Effector memory CD8-positive, alpha-beta T cell (primary cell): ENCODE measurements around the gene EFR3B.

ENCODE experiments used
- ATAC-seq: fragments of 150-1000 bp; cut with Tn5 transposase; replicated peaks from 2 replicates; pipeline ENCODE4 v1.10.0; 2021; ENCODE audit warnings: mild to moderate bottlenecking, moderate library complexity
- DNase-seq, 3 experiments: peaks; one replicate each; pipeline ENCODE4 v3.0.0; 2021
- H3K27ac Mint-ChIP-seq, 2 donors: one replicate each; pipeline ENCODE4 v1.8.0; 2022; ENCODE audit warnings: mild to moderate bottlenecking in 2 of 2, mixed read lengths in 2 of 2, moderate library complexity in 2 of 2
- H3K27me3 Mint-ChIP-seq, 2 donors: one replicate each; pipeline ENCODE4 v1.8.0; 2022; ENCODE audit warnings: mixed read lengths in 2 of 2
- H3K36me3 Mint-ChIP-seq: one replicate; pipeline ENCODE4 v1.8.0; 2022; ENCODE audit warnings: mild to moderate bottlenecking, moderate library complexity, mixed read lengths; ENCODE audit not compliant: insufficient read depth
- H3K4me1 Mint-ChIP-seq, 2 donors: one replicate each; pipeline ENCODE4 v1.8.0; 2022; ENCODE audit warnings: low read depth in 2 of 2, mixed read lengths in 2 of 2
- H3K4me3 Mint-ChIP-seq, 2 donors: one replicate each; pipeline ENCODE4 v1.8.0; 2022; ENCODE audit warnings: mild to moderate bottlenecking in 2 of 2, mixed read lengths in 2 of 2, moderate library complexity in 2 of 2
- H3K9me3 Mint-ChIP-seq, 2 donors: one replicate each; pipeline ENCODE4 v1.8.0; 2022; ENCODE audit warnings: mixed read lengths in 2 of 2

Gene EFR3B

GRCh38 chr2:25187729-25188350, 146.0 kb downstream of the EFR3B start:
- Mint-ChIP-seq H3K4me1 (no peaks in the 10 kb centered on the region), H3K4me3 (no peak overlapping the region), H3K9me3 (no peaks in the 10 kb centered on the region), H3K36me3 (peaks cover 4% of the 10 kb centered on the region), H3K27me3 (peaks cover 10 to 15% of the 10 kb centered on the region in 2 donors), H3K27ac (no peak overlapping the region)
- no peak for DNase-seq
- ATAC-seq: no peak

GRCh38 chr2:25188405-25188804, 146.5 kb downstream of the EFR3B start:
- H3K4me3 Mint-ChIP-seq: no peak overlapping the region
- peaks cover 4% of the 10 kb centered on the region for H3K36me3 Mint-ChIP-seq
- no peak for ATAC-seq
- no peaks in the 10 kb centered on the region for H3K4me1 Mint-ChIP-seq
- H3K9me3 Mint-ChIP-seq: no peaks in the 10 kb centered on the region
- peaks cover 10 to 15% of the 10 kb centered on the region in 2 donors for H3K27me3 Mint-ChIP-seq
- no peak for DNase-seq
- no peak overlapping the region for H3K27ac Mint-ChIP-seq

- peaks cover 4% of the 10 kb centered on the region for H3K36me3 Mint-ChIP-seq
- H3K4me1 Mint-ChIP-seq: no peaks in the 10 kb centered on the region
- ATAC-seq (no peak), DNase-seq (no peak)
- H3K27ac Mint-ChIP-seq: no peak overlapping the region
- peaks cover 4 to 15% of the 10 kb centered on the region in 2 donors for H3K27me3 Mint-ChIP-seq
- no peak overlapping the region for H3K4me3 Mint-ChIP-seq
- no peaks in the 10 kb centered on the region for H3K9me3 Mint-ChIP-seq
Measured at GRCh38 chr2:25190536-25190935, 148.7 kb downstream of the EFR3B start.

- ATAC-seq (no peak), DNase-seq (no peak)
- Mint-ChIP-seq H3K27me3 (peaks cover 0 to 7% of the 10 kb centered on the region in 2 donors), H3K9me3 (no peaks in the 10 kb centered on the region), H3K27ac (no peak overlapping the region), H3K4me1 (peaks cover 3 to 7% of the 10 kb centered on the region in 2 donors), H3K36me3 (peaks cover 4% of the 10 kb centered on the region), H3K4me3 (no peak overlapping the region)
Measured at GRCh38 chr2:25194576-25195122, 152.8 kb downstream of the EFR3B start.

GRCh38 chr2:25197336-25198208, 155.7 kb downstream of the EFR3B start:
- no peak for ATAC-seq
- Mint-ChIP-seq H3K27me3 (no peaks in the 10 kb centered on the region), H3K9me3 (no peaks in the 10 kb centered on the region), H3K4me1 (peaks cover 3 to 7% of the 10 kb centered on the region in 2 donors), H3K27ac (no peak overlapping the region), H3K36me3 (no peaks in the 10 kb centered on the region), H3K4me3 (no peak overlapping the region)
- DNase-seq: no peak

GRCh38 chr2:25198209-25198525, 156.3 kb downstream of the EFR3B start:
- DNase-seq (no peak), ATAC-seq (no peak)
- H3K4me3 Mint-ChIP-seq: no peak overlapping the region
- no peaks in the 10 kb centered on the region for H3K27me3 Mint-ChIP-seq
- peaks cover 3 to 7% of the 10 kb centered on the region in 2 donors for H3K4me1 Mint-ChIP-seq
- no peak overlapping the region for H3K27ac Mint-ChIP-seq
- no peaks in the 10 kb centered on the region for H3K9me3 Mint-ChIP-seq
- no peaks in the 10 kb centered on the region for H3K36me3 Mint-ChIP-seq

GRCh38 chr2:25198576-25198975, 156.7 kb downstream of the EFR3B start:
- H3K4me1 Mint-ChIP-seq: peaks cover 3 to 7% of the 10 kb centered on the region in 2 donors
- no peaks in the 10 kb centered on the region for H3K9me3 Mint-ChIP-seq
- ATAC-seq (no peak), DNase-seq (no peak)
- no peaks in the 10 kb centered on the region for H3K27me3 Mint-ChIP-seq
- H3K4me3 Mint-ChIP-seq: no peak overlapping the region
- no peak overlapping the region for H3K27ac Mint-ChIP-seq
- no peaks in the 10 kb centered on the region for H3K36me3 Mint-ChIP-seq

- ATAC-seq: no peak
- DNase-seq: no peak
- H3K36me3 Mint-ChIP-seq: no peaks in the 10 kb centered on the region
- no peaks in the 10 kb centered on the region for H3K27me3 Mint-ChIP-seq
- no peak overlapping the region for H3K4me3 Mint-ChIP-seq
- peaks cover 0 to 3% of the 10 kb centered on the region in 2 donors for H3K4me1 Mint-ChIP-seq
- no peak overlapping the region for H3K27ac Mint-ChIP-seq
- no peaks in the 10 kb centered on the region for H3K9me3 Mint-ChIP-seq
Measured at GRCh38 chr2:25201265-25201664, 159.4 kb downstream of the EFR3B start.

GRCh38 chr2:25201794-25202193, 159.9 kb downstream of the EFR3B start:
- H3K27ac Mint-ChIP-seq: no peak overlapping the region
- H3K9me3 Mint-ChIP-seq: no peaks in the 10 kb centered on the region
- H3K4me3 Mint-ChIP-seq: no peak overlapping the region
- no peaks in the 10 kb centered on the region for H3K36me3 Mint-ChIP-seq
- no peaks in the 10 kb centered on the region for H3K4me1 Mint-ChIP-seq
- H3K27me3 Mint-ChIP-seq: no peaks in the 10 kb centered on the region
- ATAC-seq (no peak), DNase-seq (no peak)

GRCh38 chr2:25202275-25202674, 160.4 kb downstream of the EFR3B start:
- Mint-ChIP-seq H3K27ac (peak overlapping the region in 1 of 2 donors; percentile 49), H3K36me3 (no peaks in the 10 kb centered on the region), H3K4me1 (no peaks in the 10 kb centered on the region), H3K27me3 (no peaks in the 10 kb centered on the region), H3K9me3 (no peaks in the 10 kb centered on the region), H3K4me3 (no peak overlapping the region)
- ATAC-seq (no peak), DNase-seq (no peak)

- Mint-ChIP-seq H3K4me1 (peaks cover 1 to 5% of the 10 kb centered on the region in 2 donors), H3K4me3 (peak overlapping the region in 1 of 2 donors; percentile 12), H3K9me3 (no peaks in the 10 kb centered on the region), H3K36me3 (peaks cover 3% of the 10 kb centered on the region), H3K27me3 (no peaks in the 10 kb centered on the region), H3K27ac (no peak overlapping the region)
- DNase-seq (no peak), ATAC-seq (peak; percentile 77)
Measured at GRCh38 chr2:25204190-25204838, 162.4 kb downstream of the EFR3B start.

- peaks cover 3% of the 10 kb centered on the region for H3K36me3 Mint-ChIP-seq
- no peaks in the 10 kb centered on the region for H3K9me3 Mint-ChIP-seq
- H3K4me1 Mint-ChIP-seq: peaks cover 16 to 18% of the 10 kb centered on the region in 2 donors
- ATAC-seq (no peak), DNase-seq (no peak)
- no peak overlapping the region for H3K4me3 Mint-ChIP-seq
- no peak overlapping the region for H3K27ac Mint-ChIP-seq
- no peaks in the 10 kb centered on the region for H3K27me3 Mint-ChIP-seq
Measured at GRCh38 chr2:25207078-25207545, 165.2 kb downstream of the EFR3B start.
